Measurements from ENCODE around the gene PPP2CA. TPM values are rescaled to one million over a fixed set of nuclear protein-coding genes. Genes with fewer than 3 reads are reported as not detected.

The PPP2CA gene
- total and polyA plus RNA-seq, 2 experiments from 2014 or later: 327 to 508 TPM

DNA sequence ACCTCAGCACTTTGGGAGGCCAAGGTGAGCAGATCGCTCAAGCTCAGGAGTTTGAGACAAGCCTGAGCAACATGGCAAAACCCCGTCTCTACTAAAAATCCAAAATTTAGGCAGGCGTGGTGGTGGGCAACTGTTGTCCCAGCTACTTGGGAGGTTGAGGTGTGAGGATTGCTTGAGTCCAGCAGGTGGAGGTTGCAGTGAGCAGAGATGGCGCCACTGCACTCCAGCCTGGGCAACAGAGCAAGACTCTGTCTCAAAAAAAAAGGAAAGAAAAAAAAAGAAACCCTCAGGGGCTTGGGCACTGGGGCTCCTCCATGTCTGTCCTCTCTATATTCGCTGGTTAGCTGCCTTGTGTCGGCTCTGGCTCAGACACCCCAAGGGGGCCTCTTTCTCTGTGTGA, 10.9 kb upstream of the PPP2CA start:
- H3K36me3 ChIP-seq: no peaks in the 10 kb centered on the region
- no peak overlapping the region for H3K4me3 ChIP-seq
- TF ChIP-seq, protein P1, sequence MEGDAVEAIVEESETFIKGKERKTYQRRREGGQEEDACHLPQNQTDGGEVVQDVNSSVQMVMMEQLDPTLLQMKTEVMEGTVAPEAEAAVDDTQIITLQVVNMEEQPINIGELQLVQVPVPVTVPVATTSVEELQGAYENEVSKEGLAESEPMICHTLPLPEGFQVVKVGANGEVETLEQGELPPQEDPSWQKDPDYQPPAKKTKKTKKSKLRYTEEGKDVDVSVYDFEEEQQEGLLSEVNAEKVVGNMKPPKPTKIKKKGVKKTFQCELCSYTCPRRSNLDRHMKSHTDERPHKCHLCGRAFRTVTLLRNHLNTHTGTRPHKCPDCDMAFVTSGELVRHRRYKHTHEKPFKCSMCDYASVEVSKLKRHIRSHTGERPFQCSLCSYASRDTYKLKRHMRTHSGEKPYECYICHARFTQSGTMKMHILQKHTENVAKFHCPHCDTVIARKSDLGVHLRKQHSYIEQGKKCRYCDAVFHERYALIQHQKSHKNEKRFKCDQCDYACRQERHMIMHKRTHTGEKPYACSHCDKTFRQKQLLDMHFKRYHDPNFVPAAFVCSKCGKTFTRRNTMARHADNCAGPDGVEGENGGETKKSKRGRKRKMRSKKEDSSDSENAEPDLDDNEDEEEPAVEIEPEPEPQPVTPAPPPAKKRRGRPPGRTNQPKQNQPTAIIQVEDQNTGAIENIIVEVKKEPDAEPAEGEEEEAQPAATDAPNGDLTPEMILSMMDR (IDR thresholded peaks at IDR 0.05; ENCODE audit: low read depth, low read length): no peak
- no peaks in the 10 kb centered on the region for H3K9me3 ChIP-seq (ENCODE audit: low read depth)
- no peak for DNase-seq (ENCODE audit: low read depth in 1 of 2, low spot score in 1 of 2)
- H3K4me1 ChIP-seq (ENCODE audit: low read depth): peaks cover 12% of the 10 kb centered on the region
- H3K27me3 ChIP-seq: no peaks in the 10 kb centered on the region
- no peak overlapping the region for H3K27ac ChIP-seq

- DNase-seq (ENCODE audit: low read depth in 1 of 2, low spot score in 1 of 2): no peak
- peaks cover 12% of the 10 kb centered on the region for H3K4me1 ChIP-seq (ENCODE audit: low read depth)
- TF ChIP-seq, protein P1 (IDR thresholded peaks at IDR 0.05; ENCODE audit: low read depth, low read length): no peak
- no peak overlapping the region for H3K27ac ChIP-seq
- H3K9me3 ChIP-seq (ENCODE audit: low read depth): no peaks in the 10 kb centered on the region
- no peaks in the 10 kb centered on the region for H3K27me3 ChIP-seq
- no peak overlapping the region for H3K4me3 ChIP-seq
- H3K36me3 ChIP-seq: no peaks in the 10 kb centered on the region
These were observed 10.4 kb upstream of the PPP2CA start for GRCh38 chr5:134236318-134236717.

DNA sequence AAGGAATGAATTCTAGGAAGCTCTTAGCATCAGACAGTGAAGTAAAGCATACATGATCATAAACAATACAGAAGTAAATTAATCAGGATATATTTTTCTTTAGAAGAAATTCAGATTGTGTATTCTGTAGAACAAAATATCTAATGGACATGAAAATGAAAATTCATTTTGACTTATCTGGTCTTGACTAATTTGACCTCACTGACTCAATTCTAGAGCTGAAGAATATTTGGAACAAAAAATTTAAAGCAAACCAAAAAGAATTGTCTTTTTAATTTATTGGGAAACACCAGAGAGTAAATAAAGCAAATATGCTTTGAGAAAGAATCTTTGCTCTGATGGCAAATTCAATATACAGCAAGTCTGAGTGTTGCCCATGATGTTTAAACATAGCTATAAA, 2.8 kb upstream of the PPP2CA start:
- Histone ChIP-seq H3K36me3 (no peaks in the 10 kb centered on the region), H3K4me3 (no peak overlapping the region), H3K27ac (no peak overlapping the region), H3K4me1 (ENCODE audit: low read depth) (peaks cover 5% of the 10 kb centered on the region), H3K9me3 (ENCODE audit: low read depth) (no peaks in the 10 kb centered on the region), H3K27me3 (no peaks in the 10 kb centered on the region)
- TF ChIP-seq, protein P1 (IDR thresholded peaks at IDR 0.05; ENCODE audit: low read depth, low read length): no peak
- no peak for DNase-seq (ENCODE audit: low read depth in 1 of 2, low spot score in 1 of 2)

DNA sequence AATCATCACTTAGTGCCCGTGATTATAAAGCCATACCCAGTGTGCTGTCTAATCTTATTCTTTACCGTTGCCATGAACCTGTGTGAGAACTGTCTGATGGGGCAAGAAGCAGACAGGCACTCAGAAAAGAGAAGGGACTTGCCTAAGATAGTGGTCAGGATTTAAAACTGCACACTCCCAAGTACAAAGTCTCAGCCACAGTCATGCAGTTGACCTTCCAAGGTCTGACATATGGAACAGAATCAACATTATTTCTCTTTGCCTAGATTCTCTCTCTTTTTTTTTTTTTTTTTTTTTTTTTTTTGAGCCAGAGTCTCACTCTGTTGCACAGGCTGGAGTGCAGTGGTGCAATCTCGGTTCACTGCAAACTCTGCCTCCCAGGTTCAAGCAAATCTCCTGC, 1.9 kb upstream of the PPP2CA start:
- no peak for DNase-seq (ENCODE audit: low read depth in 1 of 2, low spot score in 1 of 2)
- H3K4me3 ChIP-seq: no peak overlapping the region
- no peaks in the 10 kb centered on the region for H3K27me3 ChIP-seq
- TF ChIP-seq, protein P1 (IDR thresholded peaks at IDR 0.05; ENCODE audit: low read depth, low read length): no peak
- H3K36me3 ChIP-seq: no peaks in the 10 kb centered on the region
- H3K4me1 ChIP-seq (ENCODE audit: low read depth): peaks cover 13% of the 10 kb centered on the region
- H3K9me3 ChIP-seq (ENCODE audit: low read depth): no peaks in the 10 kb centered on the region
- H3K27ac ChIP-seq: no peak overlapping the region

GRCh38 chr5:134227259-134227658, 1.4 kb upstream of the PPP2CA start:
- no peak for DNase-seq (ENCODE audit: low read depth in 1 of 2, low spot score in 1 of 2)
- Histone ChIP-seq H3K36me3 (no peaks in the 10 kb centered on the region), H3K4me3 (peak overlapping the region; percentile 93), H3K9me3 (ENCODE audit: low read depth) (no peaks in the 10 kb centered on the region), H3K4me1 (ENCODE audit: low read depth) (peaks cover 18% of the 10 kb centered on the region), H3K27ac (no peak overlapping the region), H3K27me3 (no peaks in the 10 kb centered on the region)
- TF ChIP-seq, protein P1 (IDR thresholded peaks at IDR 0.05; ENCODE audit: low read depth, low read length): no peak
